Upper lobe of right lung (tissue), 1 donor: ENCODE measurements around the gene PACRGL. TPM values are rescaled to one million over a fixed set of nuclear protein-coding genes. Genes with fewer than 3 reads are reported as not detected.

Experiments used
- ATAC-seq: fragments of 200-7000 bp; cut with Tn5 transposase; one replicate; pipeline ENCODE4 v1.9.1; 2020; ENCODE audit warnings: mild to moderate bottlenecking, moderate library complexity
- DNase-seq: peaks from one replicate; pipeline ENCODE4 v3.0.0-alpha.2; 2020
- H3K27ac ChIP-seq: fragments of 200-600 bp; one replicate; pipeline ENCODE4 v1.8.0; 2022
- H3K27me3 ChIP-seq: fragments of 200-600 bp; one replicate; pipeline ENCODE4 v1.8.0; 2022; ENCODE audit warnings: mild to moderate bottlenecking
- H3K36me3 ChIP-seq: fragments of 200-600 bp; one replicate; pipeline ENCODE4 v1.8.0; 2022
- H3K4me1 ChIP-seq: fragments of 200-600 bp; one replicate; pipeline ENCODE4 v1.8.0; 2022
- H3K4me3 ChIP-seq: fragments of 200-600 bp; one replicate; pipeline ENCODE4 v1.8.0; 2022; ENCODE audit warnings: mild to moderate bottlenecking
- H3K9me3 ChIP-seq: fragments of 200-600 bp; one replicate; pipeline ENCODE4 v1.8.0; 2022
- intact Hi-C: fragments of 100-400 bp; cut with DNase I; formaldehyde crosslinking; loops from one replicate; pipeline ENCODE4 v1.11.0; 2022
- total RNA-seq: library from RNA; stranded (reverse); fragmentation: NEBNext Ultra II Directional; extraction: Animal tissue kit (Norgen Biotek cat#: 25700); gene quantifications from one replicate; pipeline ENCODE4 v1.2.1, GENCODE V29; 2021
- TF ChIP-seq, protein P1 (sequence below): fragments of 200-600 bp; IDR thresholded peaks from one replicate; pipeline ENCODE4 v1.8.0; 2022; ENCODE audit warnings: antibody characterized with exemption
- donor health status: DM: no; HTN: yes; CAD: no; lungs with severe emphysema.

PACRGL gene
- total RNA-seq, 1 donor from 2014 or later = 17.4 TPM

DNA sequence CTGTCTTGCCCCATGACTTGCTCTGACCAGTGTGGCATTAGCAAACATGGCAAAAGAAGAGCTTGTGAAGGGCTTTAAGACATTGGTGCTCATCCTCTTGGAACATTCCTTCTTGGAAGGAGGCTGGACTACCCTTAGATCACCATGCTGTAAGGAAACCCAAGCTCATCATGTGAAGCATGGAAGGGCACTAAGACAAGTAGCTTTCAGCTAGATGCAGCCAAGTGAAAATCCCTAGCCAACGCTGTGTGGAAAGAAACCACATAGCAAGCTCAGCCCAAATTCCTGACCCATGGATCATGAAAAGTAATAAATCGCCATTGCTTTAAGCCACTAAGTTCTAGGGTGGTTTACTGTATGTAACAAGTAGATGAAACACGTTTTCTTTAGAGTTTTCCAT lies 12.4 kb upstream of the PACRGL start:
- Histone ChIP-seq H3K36me3 (no peaks in the 10 kb centered on the region), H3K4me1 (peaks cover 7% of the 10 kb centered on the region), H3K27me3 (no peaks in the 10 kb centered on the region), H3K27ac (no peak overlapping the region), H3K9me3 (no peaks in the 10 kb centered on the region), H3K4me3 (no peak overlapping the region)
- DNase-seq (no peak), ATAC-seq (no peak)
- intact Hi-C loops = loop anchor here (10.0 kb wide), 1 partner anchor 263 kb away; no protein-coding TSS in a partner anchor
- TF ChIP-seq, protein P1, sequence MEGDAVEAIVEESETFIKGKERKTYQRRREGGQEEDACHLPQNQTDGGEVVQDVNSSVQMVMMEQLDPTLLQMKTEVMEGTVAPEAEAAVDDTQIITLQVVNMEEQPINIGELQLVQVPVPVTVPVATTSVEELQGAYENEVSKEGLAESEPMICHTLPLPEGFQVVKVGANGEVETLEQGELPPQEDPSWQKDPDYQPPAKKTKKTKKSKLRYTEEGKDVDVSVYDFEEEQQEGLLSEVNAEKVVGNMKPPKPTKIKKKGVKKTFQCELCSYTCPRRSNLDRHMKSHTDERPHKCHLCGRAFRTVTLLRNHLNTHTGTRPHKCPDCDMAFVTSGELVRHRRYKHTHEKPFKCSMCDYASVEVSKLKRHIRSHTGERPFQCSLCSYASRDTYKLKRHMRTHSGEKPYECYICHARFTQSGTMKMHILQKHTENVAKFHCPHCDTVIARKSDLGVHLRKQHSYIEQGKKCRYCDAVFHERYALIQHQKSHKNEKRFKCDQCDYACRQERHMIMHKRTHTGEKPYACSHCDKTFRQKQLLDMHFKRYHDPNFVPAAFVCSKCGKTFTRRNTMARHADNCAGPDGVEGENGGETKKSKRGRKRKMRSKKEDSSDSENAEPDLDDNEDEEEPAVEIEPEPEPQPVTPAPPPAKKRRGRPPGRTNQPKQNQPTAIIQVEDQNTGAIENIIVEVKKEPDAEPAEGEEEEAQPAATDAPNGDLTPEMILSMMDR = no peak

DNA sequence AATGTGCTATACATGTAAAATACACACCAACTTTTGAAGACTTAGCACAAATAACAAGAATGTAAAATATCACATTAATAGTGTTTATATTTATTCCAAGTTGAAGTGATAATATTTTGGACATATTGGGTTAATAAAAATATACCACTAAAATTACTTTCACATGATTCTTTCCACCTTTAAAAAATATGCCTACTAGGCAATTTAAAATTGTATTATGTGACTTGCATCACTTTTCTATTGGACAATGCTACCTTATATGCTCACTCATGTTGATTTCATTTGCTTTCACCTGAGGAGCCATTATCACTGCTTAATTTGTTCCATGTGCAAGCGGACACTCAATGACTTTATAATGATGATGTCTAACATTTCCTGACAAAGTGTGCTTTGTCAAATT lies 3.4 kb upstream of the PACRGL start:
- TF ChIP-seq, protein P1 = no peak
- Histone ChIP-seq H3K36me3 (no peaks in the 10 kb centered on the region), H3K27me3 (no peaks in the 10 kb centered on the region), H3K4me1 (peaks cover 18% of the 10 kb centered on the region), H3K4me3 (no peak overlapping the region), H3K27ac (no peak overlapping the region), H3K9me3 (no peaks in the 10 kb centered on the region)
- ATAC-seq (no peak), DNase-seq (no peak)
- intact Hi-C loops = no loop called here

DNA sequence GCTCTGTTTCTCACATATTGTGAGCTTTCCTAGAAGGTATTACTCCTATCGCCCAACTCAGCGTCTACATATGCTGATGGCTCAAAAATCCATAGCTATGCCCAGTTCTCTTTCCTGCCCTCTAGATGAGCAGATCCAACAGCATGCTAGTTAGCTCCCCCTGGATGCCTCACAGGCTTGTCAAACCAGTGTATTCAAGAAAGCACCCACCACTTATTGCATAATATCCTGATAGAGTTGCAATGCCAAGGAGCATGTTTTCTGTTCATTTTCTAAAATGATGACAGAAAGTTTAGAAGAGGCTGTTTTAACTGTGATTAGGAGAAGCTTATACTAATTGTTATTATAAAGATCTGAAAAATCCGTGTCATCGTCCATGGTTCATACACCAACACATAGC lies 1.9 kb upstream of the PACRGL start:
- no peaks in the 10 kb centered on the region for H3K9me3 ChIP-seq
- no peak for ATAC-seq
- H3K27ac ChIP-seq = no peak overlapping the region
- no peak for DNase-seq
- intact Hi-C loops = no loop called here
- H3K36me3 ChIP-seq = no peaks in the 10 kb centered on the region
- peaks cover 18% of the 10 kb centered on the region for H3K4me1 ChIP-seq
- H3K4me3 ChIP-seq = no peak overlapping the region
- TF ChIP-seq, protein P1 = no peak
- no peaks in the 10 kb centered on the region for H3K27me3 ChIP-seq

DNA sequence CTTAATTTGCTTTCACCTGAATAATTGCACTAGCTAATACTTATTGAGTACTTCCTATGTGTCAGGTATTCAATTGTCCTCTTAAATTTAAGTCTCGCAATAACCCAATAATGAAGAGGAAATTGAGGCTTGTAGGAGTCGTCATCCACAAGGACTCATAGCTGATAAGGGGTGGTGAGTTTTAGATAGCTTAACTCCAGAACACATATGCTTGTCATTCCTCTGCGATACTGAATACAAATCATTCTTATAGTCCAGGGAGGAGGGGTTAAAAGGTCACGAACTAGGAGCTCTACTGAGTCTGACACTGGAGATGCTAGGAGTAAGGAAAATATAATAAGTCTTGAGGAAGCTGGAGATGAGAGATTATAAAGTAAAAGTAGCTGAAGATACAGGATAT lies 1.4 kb upstream of the PACRGL start:
- H3K27ac ChIP-seq = no peak overlapping the region
- H3K9me3 ChIP-seq = no peaks in the 10 kb centered on the region
- peaks cover 18% of the 10 kb centered on the region for H3K4me1 ChIP-seq
- ATAC-seq (no peak), DNase-seq (no peak)
- TF ChIP-seq, protein P1 = no peak
- no peaks in the 10 kb centered on the region for H3K36me3 ChIP-seq
- no peaks in the 10 kb centered on the region for H3K27me3 ChIP-seq
- intact Hi-C loops = no loop called here
- H3K4me3 ChIP-seq = no peak overlapping the region

DNA sequence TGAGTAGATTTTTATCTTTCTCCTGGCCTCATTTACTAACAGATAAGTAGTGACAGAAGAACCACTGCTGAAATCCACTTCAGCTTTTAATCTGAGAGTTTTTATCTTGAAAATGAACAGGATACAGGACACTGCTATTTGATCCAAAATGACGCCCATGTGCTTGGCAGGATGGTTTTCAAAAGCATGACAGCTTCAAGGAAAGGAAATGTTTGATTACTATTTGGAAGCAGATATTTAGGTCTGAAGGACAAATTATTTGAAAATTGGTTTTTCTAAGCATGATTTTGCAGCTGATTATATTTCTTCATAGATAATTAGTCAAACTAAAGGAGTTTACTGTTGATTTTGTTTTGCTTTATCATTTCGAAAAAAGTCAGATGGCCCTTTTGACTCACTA lies 11.1 kb downstream of the PACRGL start:
- Histone ChIP-seq H3K36me3 (peaks cover 58% of the 10 kb centered on the region), H3K9me3 (no peaks in the 10 kb centered on the region), H3K27me3 (no peaks in the 10 kb centered on the region), H3K4me1 (no peaks in the 10 kb centered on the region), H3K4me3 (no peak overlapping the region), H3K27ac (no peak overlapping the region)
- TF ChIP-seq, protein P1 = no peak
- DNase-seq (no peak), ATAC-seq (no peak)
- intact Hi-C loops = no loop called here

DNA sequence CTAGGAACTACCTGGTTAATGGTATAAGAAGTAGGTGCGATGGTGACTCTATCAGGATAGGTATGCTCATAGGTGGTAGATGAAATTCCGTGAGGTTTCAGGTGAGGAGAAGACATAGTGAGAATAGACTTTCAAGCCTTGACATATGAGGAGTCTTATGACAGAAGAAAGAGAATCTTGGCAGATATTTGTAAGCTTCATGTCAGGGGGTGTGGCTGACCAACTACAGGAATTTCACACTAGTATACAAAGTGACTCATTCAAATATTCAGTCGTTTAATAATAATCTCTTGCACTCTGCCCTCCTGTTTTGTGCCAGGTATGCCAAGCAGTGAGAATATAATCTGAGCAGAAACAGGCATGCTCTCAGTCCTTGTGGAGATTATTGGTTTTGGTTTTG lies 22.8 kb downstream of the PACRGL start:
- no peak overlapping the region for H3K4me3 ChIP-seq

More for the DNA sequence above, 22.8 kb downstream of the PACRGL start:
- ATAC-seq = no peak
- Histone ChIP-seq H3K27me3 (no peaks in the 10 kb centered on the region), H3K4me1 (no peaks in the 10 kb centered on the region), H3K9me3 (no peaks in the 10 kb centered on the region), H3K27ac (no peak overlapping the region), H3K36me3 (peaks cover 63% of the 10 kb centered on the region)
- TF ChIP-seq, protein P1 = no peak
- no peak for DNase-seq
- intact Hi-C loops = no loop called here
